Gastroesophageal sphincter (tissue), 4 donors: ENCODE results near the gene PCSK5. TPM values are rescaled to one million over a fixed set of nuclear protein-coding genes. Genes with fewer than 3 reads are reported as not detected.
"Not testable (repeated sequence)": the region's sequence is repeated elsewhere in the genome, so short reads cannot be mapped to it uniquely, and the experiment has no call there.

Experiments
- ATAC-seq: fragments of 150-250 bp; one replicate; pipeline ENCODE4 v1.9.1; 2016; ENCODE audit warnings: mild to moderate bottlenecking, moderate library complexity
- H3K27ac ChIP-seq, 4 donors: fragments of 200-600 bp; sonication (generic) in 3 of 4; 1 replicate in 3 of 4; 2 replicates in 1 of 4; pipeline ENCODE4 v1.5.1; 2016 to 2019
- H3K27me3 ChIP-seq: fragments of 200-600 bp; sonication (generic); one replicate; pipeline ENCODE4 v1.5.1; 2019
- H3K36me3 ChIP-seq, 2 donors: fragments of 200-600 bp; sonication (generic); one replicate each; pipeline ENCODE4 v1.5.1; 2019; ENCODE audit warnings: control low read depth in 1 of 2
- H3K4me1 ChIP-seq, 3 donors: fragments of 200-600 bp; sonication (generic); 1 replicate in 2 of 3; 2 replicates in 1 of 3; pipeline ENCODE4 v1.5.1; 2016 to 2019; ENCODE audit warnings: control low read depth in 2 of 3
- H3K4me3 ChIP-seq, 2 donors: fragments of 200-600 bp; sonication (generic); one replicate each; pipeline ENCODE4 v1.5.1; 2019; ENCODE audit warnings: mild to moderate bottlenecking in 1 of 2, moderate library complexity in 1 of 2
- H3K9me3 ChIP-seq, 3 donors: fragments of 200-600 bp; sonication (generic); one replicate each; pipeline ENCODE4 v1.5.1; 2017 to 2019; ENCODE audit warnings: control low read depth in 2 of 3
- EP300 ChIP-seq: sonication (generic); formaldehyde crosslinking; IDR thresholded peaks from one replicate; pipeline ENCODE4 v1.6.1; 2017; ENCODE audit warnings: antibody characterized with exemption, mild to moderate bottlenecking
- POLR2A ChIP-seq, 2 donors: fragments of 450-650 bp; IDR thresholded peaks; one replicate each; pipeline ENCODE4 v1.6.1; 2017; ENCODE audit warnings: antibody characterized with exemption in 2 of 2, mild to moderate bottlenecking in 2 of 2, moderate library complexity in 1 of 2
- POLR2AphosphoS5 ChIP-seq: sonication (generic); formaldehyde crosslinking; IDR thresholded peaks from one replicate; pipeline ENCODE4 v1.6.1; 2017; ENCODE audit warnings: antibody characterized with exemption
- WGBS, 2 donors: methylation state at CpG; one replicate each; pipeline ENCODE4 v1.1.5; 2018; ENCODE audit warnings: low coverage in 1 of 2; 5-methylcytosine and 5-hydroxymethylcytosine counted together
- total RNA-seq, 4 donors: library from RNA; depleted of rRNA; stranded (reverse); fragments of >200 nt; gene quantifications; one replicate each; pipeline ENCODE4 v1.1.0, GENCODE V29; 2016
- TF ChIP-seq, protein P1 (sequence below), 4 experiments: fragments of 200-600 bp in 2 of 4; fragments of 450-650 bp in 2 of 4; sonication (generic) in 1 of 4; IDR thresholded peaks; one replicate each; pipeline ENCODE4 v1.5.1; 2017 to 2019; ENCODE audit warnings: antibody characterized with exemption in 4 of 4, mild to moderate bottlenecking in 2 of 4, moderate library complexity in 2 of 4

The PCSK5 gene
- total RNA-seq, 4 donors from 2014 or later: 20.1 to 37.3 (median 28.1) TPM

- H3K27me3 ChIP-seq: no peaks in the 10 kb centered on the region
- 66% methylated on average over 5 of the region's 5 CpGs; no CpG with 5 or more reads in 1 of the 2 donors for WGBS, 2 donors
- no peak overlapping the region for H3K27ac ChIP-seq
- H3K4me3 ChIP-seq: no peak overlapping the region
- no peaks in the 10 kb centered on the region for H3K9me3 ChIP-seq
- ATAC-seq: no peak
- H3K36me3 ChIP-seq: no peaks in the 10 kb centered on the region
- TF ChIP-seq EP300: no peak
- TF ChIP-seq, protein P1, sequence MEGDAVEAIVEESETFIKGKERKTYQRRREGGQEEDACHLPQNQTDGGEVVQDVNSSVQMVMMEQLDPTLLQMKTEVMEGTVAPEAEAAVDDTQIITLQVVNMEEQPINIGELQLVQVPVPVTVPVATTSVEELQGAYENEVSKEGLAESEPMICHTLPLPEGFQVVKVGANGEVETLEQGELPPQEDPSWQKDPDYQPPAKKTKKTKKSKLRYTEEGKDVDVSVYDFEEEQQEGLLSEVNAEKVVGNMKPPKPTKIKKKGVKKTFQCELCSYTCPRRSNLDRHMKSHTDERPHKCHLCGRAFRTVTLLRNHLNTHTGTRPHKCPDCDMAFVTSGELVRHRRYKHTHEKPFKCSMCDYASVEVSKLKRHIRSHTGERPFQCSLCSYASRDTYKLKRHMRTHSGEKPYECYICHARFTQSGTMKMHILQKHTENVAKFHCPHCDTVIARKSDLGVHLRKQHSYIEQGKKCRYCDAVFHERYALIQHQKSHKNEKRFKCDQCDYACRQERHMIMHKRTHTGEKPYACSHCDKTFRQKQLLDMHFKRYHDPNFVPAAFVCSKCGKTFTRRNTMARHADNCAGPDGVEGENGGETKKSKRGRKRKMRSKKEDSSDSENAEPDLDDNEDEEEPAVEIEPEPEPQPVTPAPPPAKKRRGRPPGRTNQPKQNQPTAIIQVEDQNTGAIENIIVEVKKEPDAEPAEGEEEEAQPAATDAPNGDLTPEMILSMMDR (IDR thresholded peaks at IDR 0.05): no peak
- no peak for TF ChIP-seq POLR2AphosphoS5
- no peak for TF ChIP-seq POLR2A (IDR thresholded peaks at IDR 0.05)
- no peaks in the 10 kb centered on the region for H3K4me1 ChIP-seq
These were observed 421.1 kb downstream of the PCSK5 start for GRCh38 chr9:76311537-76311936.

- Histone ChIP-seq H3K4me1 (no peaks in the 10 kb centered on the region), H3K36me3 (no peaks in the 10 kb centered on the region), H3K27ac (no peak overlapping the region), H3K4me3 (no peak overlapping the region), H3K9me3 (no peaks in the 10 kb centered on the region), H3K27me3 (no peaks in the 10 kb centered on the region)
- WGBS, 2 donors: 91 to 100% methylated on average over 1 to 2 of the region's 2 CpGs
- TF ChIP-seq, protein P1 (IDR thresholded peaks at IDR 0.05): no peak
- TF ChIP-seq EP300 (no peak), POLR2A (IDR thresholded peaks at IDR 0.05) (no peak), POLR2AphosphoS5 (no peak)
- ATAC-seq: no peak
These were observed 423.3 kb downstream of the PCSK5 start for GRCh38 chr9:76313771-76314170.

DNA sequence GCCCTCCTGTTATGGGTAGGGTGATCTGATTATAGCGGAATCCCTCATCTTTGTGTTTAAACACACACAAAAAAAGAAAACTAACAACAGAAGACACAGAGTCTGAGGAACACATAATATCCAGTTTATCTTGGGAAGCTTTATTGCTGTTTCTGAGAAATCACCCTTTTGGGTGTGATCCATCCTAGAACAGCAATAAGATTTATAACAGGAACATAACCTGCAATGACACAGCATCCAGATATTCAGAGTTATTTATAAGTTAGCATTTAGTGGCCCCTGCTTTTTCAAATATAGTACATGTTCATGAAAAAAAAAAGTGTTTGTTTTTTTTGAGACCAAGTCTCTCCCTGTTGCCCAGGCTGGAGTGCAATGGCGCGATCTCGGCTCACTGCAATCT is 423.8 kb downstream of the PCSK5 start:
- TF ChIP-seq, protein P1 (IDR thresholded peaks at IDR 0.05): no peak
- no peak for TF ChIP-seq POLR2AphosphoS5
- TF ChIP-seq EP300: no peak
- TF ChIP-seq POLR2A (IDR thresholded peaks at IDR 0.05): no peak
- H3K36me3 ChIP-seq: no peaks in the 10 kb centered on the region
- H3K27me3 ChIP-seq: no peaks in the 10 kb centered on the region
- no peak overlapping the region for H3K4me3 ChIP-seq
- H3K4me1 ChIP-seq: no peaks in the 10 kb centered on the region
- 95% methylated on average over 4 of the region's 4 CpGs for WGBS, 2 donors
- no peak for ATAC-seq
- H3K9me3 ChIP-seq: no peaks in the 10 kb centered on the region
- no peak overlapping the region for H3K27ac ChIP-seq

- no peaks in the 10 kb centered on the region for H3K36me3 ChIP-seq
- TF ChIP-seq, protein P1 (IDR thresholded peaks at IDR 0.05): no peak
- TF ChIP-seq POLR2A (IDR thresholded peaks at IDR 0.05): no peak
- no peak for TF ChIP-seq POLR2AphosphoS5
- 66% methylated on average over 2 of the region's 2 CpGs; no CpG with 5 or more reads in 1 of the 2 donors for whole genome bisulfite sequencing, 2 donors
- H3K9me3 ChIP-seq: no peaks in the 10 kb centered on the region
- no peaks in the 10 kb centered on the region for H3K27me3 ChIP-seq
- H3K27ac ChIP-seq: no peak overlapping the region
- ATAC-seq: no peak
- H3K4me1 ChIP-seq: no peaks in the 10 kb centered on the region
- H3K4me3 ChIP-seq: no peak overlapping the region
These were observed 425.6 kb downstream of the PCSK5 start for GRCh38 chr9:76316069-76316468.

- not testable (repeated sequence) for H3K4me1 ChIP-seq, H3K4me3 ChIP-seq, H3K27me3 ChIP-seq, H3K36me3 ChIP-seq, H3K27ac ChIP-seq, H3K9me3 ChIP-seq, ATAC-seq
- 69 to 95% methylated on average over 2 to 9 of the region's 13 CpGs for WGBS, 2 donors
These were observed 429.0 kb downstream of the PCSK5 start for GRCh38 chr9:76319466-76319865.
